ENCODE results near the gene LARGE1.

The LARGE1 gene

GRCh38 chr22:33659448-33659847 lies 260.8 kb downstream of the LARGE1 start:
- H3K27ac ChIP-seq: no peak overlapping the region
- no peaks in the 10 kb centered on the region for H3K27me3 ChIP-seq
- no peak overlapping the region for H3K9ac ChIP-seq
- TF ChIP-seq Cebpa-rat (IDR thresholded peaks at IDR 0.05): no peak
- H3K36me3 ChIP-seq: no peaks in the 10 kb centered on the region
- peaks cover 17% of the 10 kb centered on the region for H3K4me1 ChIP-seq
- H4K20me1 ChIP-seq: no peaks in the 10 kb centered on the region
- H3K4me3 ChIP-seq: no peak overlapping the region
- no peak overlapping the region for H3K4me2 ChIP-seq
- H3K9me3 ChIP-seq: peaks cover 11% of the 10 kb centered on the region; the same call in 1 of the 2 replicates

GRCh38 chr22:33658775-33659174 lies 261.5 kb downstream of the LARGE1 start:
- 0 out of 2 replicates have a peak overlapping the region, but pooled peaks have one; percentile 4 for H3K4me2 ChIP-seq
- H3K9ac ChIP-seq: no peak overlapping the region
- no peaks in the 10 kb centered on the region for H3K27me3 ChIP-seq
- no peaks in the 10 kb centered on the region for H3K36me3 ChIP-seq
- H3K9me3 ChIP-seq: peaks cover 11% of the 10 kb centered on the region; the same call in 1 of the 2 replicates
- H3K27ac ChIP-seq: no peak overlapping the region
- TF ChIP-seq Cebpa-rat (IDR thresholded peaks at IDR 0.05): no peak
- peaks cover 11% of the 10 kb centered on the region for H3K4me1 ChIP-seq
- H3K4me3 ChIP-seq: no peak overlapping the region
- H4K20me1 ChIP-seq: no peaks in the 10 kb centered on the region

- Histone ChIP-seq H3K27me3 (no peaks in the 10 kb centered on the region), H3K9ac (no peak overlapping the region), H3K36me3 (no peaks in the 10 kb centered on the region), H3K4me2 (no peak overlapping the region), H3K4me1 (0 out of 2 replicates have a peak, but pooled peaks cover 5% of the 10 kb centered on the region), H3K4me3 (no peak overlapping the region), H3K9me3 (peaks cover 11% of the 10 kb centered on the region; the same call in 1 of the 2 replicates), H4K20me1 (no peaks in the 10 kb centered on the region), H3K27ac (no peak overlapping the region)
- no peak for TF ChIP-seq Cebpa-rat (IDR thresholded peaks at IDR 0.05)
These were observed 262.6 kb downstream of the LARGE1 start for GRCh38 chr22:33657670-33658069.

- Histone ChIP-seq H3K4me3 (no peak overlapping the region), H3K4me2 (no peak overlapping the region), H3K4me1 (0 out of 2 replicates have a peak, but pooled peaks cover 5% of the 10 kb centered on the region), H3K9ac (no peak overlapping the region), H3K9me3 (peaks cover 11% of the 10 kb centered on the region; the same call in 1 of the 2 replicates), H3K27me3 (no peaks in the 10 kb centered on the region), H4K20me1 (no peaks in the 10 kb centered on the region), H3K27ac (no peak overlapping the region), H3K36me3 (no peaks in the 10 kb centered on the region)
- no peak for TF ChIP-seq Cebpa-rat (IDR thresholded peaks at IDR 0.05)
These were observed 263.3 kb downstream of the LARGE1 start for GRCh38 chr22:33656808-33657628.

GRCh38 chr22:33654173-33654895 lies 265.9 kb downstream of the LARGE1 start:
- Histone ChIP-seq H4K20me1 (no peaks in the 10 kb centered on the region), H3K4me3 (no peak overlapping the region), H3K9me3 (peaks cover 11% of the 10 kb centered on the region; the same call in 1 of the 2 replicates), H3K4me2 (no peak overlapping the region), H3K27ac (no peak overlapping the region), H3K4me1 (0 out of 2 replicates have a peak, but pooled peaks cover 5% of the 10 kb centered on the region), H3K36me3 (peaks cover 12% of the 10 kb centered on the region), H3K9ac (no peak overlapping the region), H3K27me3 (no peaks in the 10 kb centered on the region)
- TF ChIP-seq Cebpa-rat (IDR thresholded peaks at IDR 0.05): no peak

GRCh38 chr22:33653532-33654063 lies 266.7 kb downstream of the LARGE1 start:
- H4K20me1 ChIP-seq: no peaks in the 10 kb centered on the region
- no peak overlapping the region for H3K4me3 ChIP-seq
- peaks cover 17% of the 10 kb centered on the region for H3K36me3 ChIP-seq
- H3K4me2 ChIP-seq: no peak overlapping the region
- TF ChIP-seq Cebpa-rat (IDR thresholded peaks at IDR 0.05): no peak
- H3K27ac ChIP-seq: no peak overlapping the region
- H3K9ac ChIP-seq: no peak overlapping the region
- H3K27me3 ChIP-seq: no peaks in the 10 kb centered on the region
- H3K4me1 ChIP-seq: no peaks in the 10 kb centered on the region
- peaks cover 8% of the 10 kb centered on the region; the same call in 1 of the 2 replicates for H3K9me3 ChIP-seq

- Histone ChIP-seq H3K27me3 (no peaks in the 10 kb centered on the region), H3K4me2 (no peak overlapping the region), H3K9me3 (peaks cover 5% of the 10 kb centered on the region; the same call in 1 of the 2 replicates), H3K4me3 (no peak overlapping the region), H4K20me1 (no peaks in the 10 kb centered on the region), H3K4me1 (no peaks in the 10 kb centered on the region), H3K27ac (no peak overlapping the region), H3K9ac (no peak overlapping the region), H3K36me3 (peaks cover 24% of the 10 kb centered on the region)
- TF ChIP-seq Cebpa-rat (IDR thresholded peaks at IDR 0.05): no peak
These were observed 267.7 kb downstream of the LARGE1 start for GRCh38 chr22:33652615-33653014.

GRCh38 chr22:33650244-33650643 lies 270.0 kb downstream of the LARGE1 start:
- TF ChIP-seq Cebpa-rat (IDR thresholded peaks at IDR 0.05): no peak
- H3K9me3 ChIP-seq: peaks cover 7% of the 10 kb centered on the region
- H3K36me3 ChIP-seq: peaks cover 27% of the 10 kb centered on the region
- H3K4me2 ChIP-seq: no peak overlapping the region
- no peaks in the 10 kb centered on the region for H3K4me1 ChIP-seq
- no peaks in the 10 kb centered on the region for H3K27me3 ChIP-seq
- H3K4me3 ChIP-seq: no peak overlapping the region
- H3K27ac ChIP-seq: no peak overlapping the region
- no peak overlapping the region for H3K9ac ChIP-seq
- no peaks in the 10 kb centered on the region for H4K20me1 ChIP-seq

GRCh38 chr22:33648478-33648877 lies 271.8 kb downstream of the LARGE1 start:
- no peaks in the 10 kb centered on the region for H3K4me1 ChIP-seq
- no peak overlapping the region for H3K4me2 ChIP-seq
- no peak overlapping the region for H3K27ac ChIP-seq
- H3K9me3 ChIP-seq: peaks cover 12% of the 10 kb centered on the region
- no peaks in the 10 kb centered on the region for H3K27me3 ChIP-seq
- peaks cover 27% of the 10 kb centered on the region for H3K36me3 ChIP-seq
- H3K4me3 ChIP-seq: no peak overlapping the region
- TF ChIP-seq Cebpa-rat (IDR thresholded peaks at IDR 0.05): no peak
- H3K9ac ChIP-seq: no peak overlapping the region
- H4K20me1 ChIP-seq: no peaks in the 10 kb centered on the region
